ENCODE data around the gene PTGR3.

DNA sequence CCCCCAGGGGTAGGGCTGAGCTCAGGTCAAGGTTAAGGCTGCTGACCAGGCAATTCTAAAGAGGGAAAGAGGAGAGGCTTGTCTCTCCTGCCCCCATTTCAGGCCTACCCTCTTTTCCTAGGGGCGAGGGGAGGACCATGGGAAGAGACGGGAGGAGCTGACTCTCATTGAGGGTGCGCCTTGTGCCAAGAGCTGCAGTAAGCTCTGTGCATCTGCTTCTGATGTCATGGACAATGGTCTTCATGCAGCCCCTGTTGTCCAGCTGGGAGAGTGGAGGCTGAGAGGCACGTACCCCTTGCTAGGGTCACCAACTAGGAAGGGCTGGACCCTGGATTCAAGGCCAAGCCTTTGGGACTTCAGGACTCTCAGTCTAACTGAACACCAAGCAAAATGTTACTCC lies 45.2 kb downstream of the PTGR3 start:
- TF ChIP-seq, protein P1, sequence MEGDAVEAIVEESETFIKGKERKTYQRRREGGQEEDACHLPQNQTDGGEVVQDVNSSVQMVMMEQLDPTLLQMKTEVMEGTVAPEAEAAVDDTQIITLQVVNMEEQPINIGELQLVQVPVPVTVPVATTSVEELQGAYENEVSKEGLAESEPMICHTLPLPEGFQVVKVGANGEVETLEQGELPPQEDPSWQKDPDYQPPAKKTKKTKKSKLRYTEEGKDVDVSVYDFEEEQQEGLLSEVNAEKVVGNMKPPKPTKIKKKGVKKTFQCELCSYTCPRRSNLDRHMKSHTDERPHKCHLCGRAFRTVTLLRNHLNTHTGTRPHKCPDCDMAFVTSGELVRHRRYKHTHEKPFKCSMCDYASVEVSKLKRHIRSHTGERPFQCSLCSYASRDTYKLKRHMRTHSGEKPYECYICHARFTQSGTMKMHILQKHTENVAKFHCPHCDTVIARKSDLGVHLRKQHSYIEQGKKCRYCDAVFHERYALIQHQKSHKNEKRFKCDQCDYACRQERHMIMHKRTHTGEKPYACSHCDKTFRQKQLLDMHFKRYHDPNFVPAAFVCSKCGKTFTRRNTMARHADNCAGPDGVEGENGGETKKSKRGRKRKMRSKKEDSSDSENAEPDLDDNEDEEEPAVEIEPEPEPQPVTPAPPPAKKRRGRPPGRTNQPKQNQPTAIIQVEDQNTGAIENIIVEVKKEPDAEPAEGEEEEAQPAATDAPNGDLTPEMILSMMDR (IDR thresholded peaks at IDR 0.05) = no peak
- no peak for TF ChIP-seq POLR2A (IDR thresholded peaks at IDR 0.05)

All from uterus (tissue), 2 donors.